PFSK-1 (cell line): ENCODE data around the gene DRAXIN.

ENCODE experiments used
- POLR2AphosphoS5 ChIP-seq: IDR thresholded peaks from 2 replicates; pipeline ENCODE4 v1.6.1; 2012; ENCODE audit warnings: low read depth, mild to moderate bottlenecking, control low read depth, low read length, moderate library complexity
- REST ChIP-seq, 2 experiments: IDR thresholded peaks; 2 replicates each; pipeline versions ENCODE4 v1.6.1 to v1.8.0; 2011 to 2012; ENCODE audit warnings: low read depth in 2 of 2, low read length in 2 of 2, control low read depth in 1 of 2, inconsistent platforms in 1 of 2, mild to moderate bottlenecking in 1 of 2, moderate library complexity in 1 of 2; ENCODE audit not compliant: insufficient read depth in 1 of 2
- SIN3A ChIP-seq: IDR thresholded peaks from 2 replicates; pipeline ENCODE4 v1.6.1; 2012; ENCODE audit warnings: mild to moderate bottlenecking, low read length, moderate library complexity, borderline replicate concordance; ENCODE audit not compliant: insufficient read depth
- TAF1 ChIP-seq: IDR thresholded peaks from 2 replicates; pipeline ENCODE4 v1.6.1; 2012; ENCODE audit warnings: low read length, control low read depth, borderline replicate concordance; ENCODE audit not compliant: insufficient read depth

- no peak for TF ChIP-seq POLR2AphosphoS5
- TF ChIP-seq REST (IDR thresholded peaks at IDR 0.05; ENCODE audit: insufficient read depth in 1 of 2, low read depth in 2 of 2, low read length in 2 of 2), result no peak
- TF ChIP-seq TAF1, result no peak
- no peak for TF ChIP-seq SIN3A
Observed at GRCh38 chr1:11646317-11646716, 45.2 kb upstream of the DRAXIN start.
